ENCODE data around the gene LDLRAD1. TPM values are rescaled to one million over a fixed set of nuclear protein-coding genes. Genes with fewer than 3 reads are reported as not detected.
A peak's percentile ranks its signal among the peaks of the same experiment; 100 is the strongest.

Gene LDLRAD1
- total and polyA plus RNA-seq, 2 of the 13 experiments (the other 11 are each of a cell fraction or from before 2014, with no cell fraction given) = 2.5 to 14.0 TPM

DNA sequence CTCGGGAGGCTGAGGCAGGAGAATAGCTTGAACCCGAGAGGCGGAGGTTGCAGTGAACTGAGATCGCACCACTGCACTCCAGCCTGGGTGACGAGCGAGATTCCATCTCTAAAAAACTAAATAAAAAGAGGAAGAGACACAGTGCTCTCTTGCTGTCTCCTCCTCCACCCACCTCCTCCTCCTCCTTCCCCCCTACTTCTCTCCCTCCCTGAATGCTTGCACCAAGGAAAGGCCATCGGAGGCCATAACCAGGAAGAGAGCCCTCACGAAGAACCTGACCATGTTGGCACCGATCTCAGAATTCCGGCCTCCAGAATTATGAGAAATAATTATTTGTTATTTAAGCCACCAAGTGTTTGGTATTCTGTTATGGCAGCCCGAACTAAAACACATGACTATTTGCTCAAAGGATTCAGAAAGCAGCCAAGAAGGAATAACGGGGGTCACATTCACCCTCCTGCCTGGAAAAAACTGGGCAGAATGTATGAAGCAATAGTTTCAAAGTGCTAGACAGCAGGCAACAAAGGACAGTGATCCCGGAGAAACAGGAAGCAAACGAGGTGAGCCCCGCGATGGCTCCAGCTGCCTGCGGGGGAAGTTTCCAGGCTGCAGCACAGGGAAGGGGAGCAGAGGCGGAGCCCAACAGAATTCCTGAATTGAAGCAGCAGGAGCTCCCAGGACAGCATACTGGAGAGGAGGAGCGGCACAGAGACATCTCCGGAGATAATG lies 35.8 kb downstream of the LDLRAD1 start (continued):
- TF ChIP-seq, protein P1, sequence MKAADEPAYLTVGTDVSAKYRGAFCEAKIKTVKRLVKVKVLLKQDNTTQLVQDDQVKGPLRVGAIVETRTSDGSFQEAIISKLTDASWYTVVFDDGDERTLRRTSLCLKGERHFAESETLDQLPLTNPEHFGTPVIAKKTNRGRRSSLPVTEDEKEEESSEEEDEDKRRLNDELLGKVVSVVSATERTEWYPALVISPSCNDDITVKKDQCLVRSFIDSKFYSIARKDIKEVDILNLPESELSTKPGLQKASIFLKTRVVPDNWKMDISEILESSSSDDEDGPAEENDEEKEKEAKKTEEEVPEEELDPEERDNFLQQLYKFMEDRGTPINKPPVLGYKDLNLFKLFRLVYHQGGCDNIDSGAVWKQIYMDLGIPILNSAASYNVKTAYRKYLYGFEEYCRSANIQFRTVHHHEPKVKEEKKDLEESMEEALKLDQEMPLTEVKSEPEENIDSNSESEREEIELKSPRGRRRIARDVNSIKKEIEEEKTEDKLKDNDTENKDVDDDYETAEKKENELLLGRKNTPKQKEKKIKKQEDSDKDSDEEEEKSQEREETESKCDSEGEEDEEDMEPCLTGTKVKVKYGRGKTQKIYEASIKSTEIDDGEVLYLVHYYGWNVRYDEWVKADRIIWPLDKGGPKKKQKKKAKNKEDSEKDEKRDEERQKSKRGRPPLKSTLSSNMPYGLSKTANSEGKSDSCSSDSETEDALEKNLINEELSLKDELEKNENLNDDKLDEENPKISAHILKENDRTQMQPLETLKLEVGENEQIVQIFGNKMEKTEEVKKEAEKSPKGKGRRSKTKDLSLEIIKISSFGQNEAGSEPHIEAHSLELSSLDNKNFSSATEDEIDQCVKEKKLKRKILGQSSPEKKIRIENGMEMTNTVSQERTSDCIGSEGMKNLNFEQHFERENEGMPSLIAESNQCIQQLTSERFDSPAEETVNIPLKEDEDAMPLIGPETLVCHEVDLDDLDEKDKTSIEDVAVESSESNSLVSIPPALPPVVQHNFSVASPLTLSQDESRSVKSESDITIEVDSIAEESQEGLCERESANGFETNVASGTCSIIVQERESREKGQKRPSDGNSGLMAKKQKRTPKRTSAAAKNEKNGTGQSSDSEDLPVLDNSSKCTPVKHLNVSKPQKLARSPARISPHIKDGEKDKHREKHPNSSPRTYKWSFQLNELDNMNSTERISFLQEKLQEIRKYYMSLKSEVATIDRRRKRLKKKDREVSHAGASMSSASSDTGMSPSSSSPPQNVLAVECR (CRISPR knock-in tag; IDR thresholded peaks at IDR 0.05; ENCODE audit: borderline replicate concordance) = peak; percentile 43; the same call in 1 of the 2 replicates
- 0 out of 2 replicates have a peak, but pooled peaks have one; percentile 38 for TF ChIP-seq SOX5 (CRISPR knock-in tag; IDR thresholded peaks at IDR 0.05; ENCODE audit: borderline replicate concordance)
- TF ChIP-seq KDM5B (CRISPR knock-in tag; IDR thresholded peaks at IDR 0.05; ENCODE audit: borderline replicate concordance) = peak; percentile 38; the same call in 1 of the 2 replicates
- TF ChIP-seq, protein P2, sequence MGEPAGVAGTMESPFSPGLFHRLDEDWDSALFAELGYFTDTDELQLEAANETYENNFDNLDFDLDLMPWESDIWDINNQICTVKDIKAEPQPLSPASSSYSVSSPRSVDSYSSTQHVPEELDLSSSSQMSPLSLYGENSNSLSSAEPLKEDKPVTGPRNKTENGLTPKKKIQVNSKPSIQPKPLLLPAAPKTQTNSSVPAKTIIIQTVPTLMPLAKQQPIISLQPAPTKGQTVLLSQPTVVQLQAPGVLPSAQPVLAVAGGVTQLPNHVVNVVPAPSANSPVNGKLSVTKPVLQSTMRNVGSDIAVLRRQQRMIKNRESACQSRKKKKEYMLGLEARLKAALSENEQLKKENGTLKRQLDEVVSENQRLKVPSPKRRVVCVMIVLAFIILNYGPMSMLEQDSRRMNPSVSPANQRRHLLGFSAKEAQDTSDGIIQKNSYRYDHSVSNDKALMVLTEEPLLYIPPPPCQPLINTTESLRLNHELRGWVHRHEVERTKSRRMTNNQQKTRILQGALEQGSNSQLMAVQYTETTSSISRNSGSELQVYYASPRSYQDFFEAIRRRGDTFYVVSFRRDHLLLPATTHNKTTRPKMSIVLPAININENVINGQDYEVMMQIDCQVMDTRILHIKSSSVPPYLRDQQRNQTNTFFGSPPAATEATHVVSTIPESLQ (CRISPR knock-in tag; conservative IDR thresholded peaks at IDR 0.05) = no peak
- TF ChIP-seq, protein P3, sequence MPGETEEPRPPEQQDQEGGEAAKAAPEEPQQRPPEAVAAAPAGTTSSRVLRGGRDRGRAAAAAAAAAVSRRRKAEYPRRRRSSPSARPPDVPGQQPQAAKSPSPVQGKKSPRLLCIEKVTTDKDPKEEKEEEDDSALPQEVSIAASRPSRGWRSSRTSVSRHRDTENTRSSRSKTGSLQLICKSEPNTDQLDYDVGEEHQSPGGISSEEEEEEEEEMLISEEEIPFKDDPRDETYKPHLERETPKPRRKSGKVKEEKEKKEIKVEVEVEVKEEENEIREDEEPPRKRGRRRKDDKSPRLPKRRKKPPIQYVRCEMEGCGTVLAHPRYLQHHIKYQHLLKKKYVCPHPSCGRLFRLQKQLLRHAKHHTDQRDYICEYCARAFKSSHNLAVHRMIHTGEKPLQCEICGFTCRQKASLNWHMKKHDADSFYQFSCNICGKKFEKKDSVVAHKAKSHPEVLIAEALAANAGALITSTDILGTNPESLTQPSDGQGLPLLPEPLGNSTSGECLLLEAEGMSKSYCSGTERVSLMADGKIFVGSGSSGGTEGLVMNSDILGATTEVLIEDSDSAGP (CRISPR knock-in tag; IDR thresholded peaks at IDR 0.05; ENCODE audit: borderline replicate concordance) = peak; percentile 52; the same call in 1 of the 2 replicates
- TF ChIP-seq GATAD1 (CRISPR knock-in tag; IDR thresholded peaks at IDR 0.05) = 0 out of 2 replicates have a peak, but pooled peaks have one; percentile 26
- TF ChIP-seq, protein P4, sequence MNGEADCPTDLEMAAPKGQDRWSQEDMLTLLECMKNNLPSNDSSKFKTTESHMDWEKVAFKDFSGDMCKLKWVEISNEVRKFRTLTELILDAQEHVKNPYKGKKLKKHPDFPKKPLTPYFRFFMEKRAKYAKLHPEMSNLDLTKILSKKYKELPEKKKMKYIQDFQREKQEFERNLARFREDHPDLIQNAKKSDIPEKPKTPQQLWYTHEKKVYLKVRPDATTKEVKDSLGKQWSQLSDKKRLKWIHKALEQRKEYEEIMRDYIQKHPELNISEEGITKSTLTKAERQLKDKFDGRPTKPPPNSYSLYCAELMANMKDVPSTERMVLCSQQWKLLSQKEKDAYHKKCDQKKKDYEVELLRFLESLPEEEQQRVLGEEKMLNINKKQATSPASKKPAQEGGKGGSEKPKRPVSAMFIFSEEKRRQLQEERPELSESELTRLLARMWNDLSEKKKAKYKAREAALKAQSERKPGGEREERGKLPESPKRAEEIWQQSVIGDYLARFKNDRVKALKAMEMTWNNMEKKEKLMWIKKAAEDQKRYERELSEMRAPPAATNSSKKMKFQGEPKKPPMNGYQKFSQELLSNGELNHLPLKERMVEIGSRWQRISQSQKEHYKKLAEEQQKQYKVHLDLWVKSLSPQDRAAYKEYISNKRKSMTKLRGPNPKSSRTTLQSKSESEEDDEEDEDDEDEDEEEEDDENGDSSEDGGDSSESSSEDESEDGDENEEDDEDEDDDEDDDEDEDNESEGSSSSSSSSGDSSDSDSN (CRISPR knock-in tag; IDR thresholded peaks at IDR 0.05) = peak; percentile 67
- TF ChIP-seq, protein P5, sequence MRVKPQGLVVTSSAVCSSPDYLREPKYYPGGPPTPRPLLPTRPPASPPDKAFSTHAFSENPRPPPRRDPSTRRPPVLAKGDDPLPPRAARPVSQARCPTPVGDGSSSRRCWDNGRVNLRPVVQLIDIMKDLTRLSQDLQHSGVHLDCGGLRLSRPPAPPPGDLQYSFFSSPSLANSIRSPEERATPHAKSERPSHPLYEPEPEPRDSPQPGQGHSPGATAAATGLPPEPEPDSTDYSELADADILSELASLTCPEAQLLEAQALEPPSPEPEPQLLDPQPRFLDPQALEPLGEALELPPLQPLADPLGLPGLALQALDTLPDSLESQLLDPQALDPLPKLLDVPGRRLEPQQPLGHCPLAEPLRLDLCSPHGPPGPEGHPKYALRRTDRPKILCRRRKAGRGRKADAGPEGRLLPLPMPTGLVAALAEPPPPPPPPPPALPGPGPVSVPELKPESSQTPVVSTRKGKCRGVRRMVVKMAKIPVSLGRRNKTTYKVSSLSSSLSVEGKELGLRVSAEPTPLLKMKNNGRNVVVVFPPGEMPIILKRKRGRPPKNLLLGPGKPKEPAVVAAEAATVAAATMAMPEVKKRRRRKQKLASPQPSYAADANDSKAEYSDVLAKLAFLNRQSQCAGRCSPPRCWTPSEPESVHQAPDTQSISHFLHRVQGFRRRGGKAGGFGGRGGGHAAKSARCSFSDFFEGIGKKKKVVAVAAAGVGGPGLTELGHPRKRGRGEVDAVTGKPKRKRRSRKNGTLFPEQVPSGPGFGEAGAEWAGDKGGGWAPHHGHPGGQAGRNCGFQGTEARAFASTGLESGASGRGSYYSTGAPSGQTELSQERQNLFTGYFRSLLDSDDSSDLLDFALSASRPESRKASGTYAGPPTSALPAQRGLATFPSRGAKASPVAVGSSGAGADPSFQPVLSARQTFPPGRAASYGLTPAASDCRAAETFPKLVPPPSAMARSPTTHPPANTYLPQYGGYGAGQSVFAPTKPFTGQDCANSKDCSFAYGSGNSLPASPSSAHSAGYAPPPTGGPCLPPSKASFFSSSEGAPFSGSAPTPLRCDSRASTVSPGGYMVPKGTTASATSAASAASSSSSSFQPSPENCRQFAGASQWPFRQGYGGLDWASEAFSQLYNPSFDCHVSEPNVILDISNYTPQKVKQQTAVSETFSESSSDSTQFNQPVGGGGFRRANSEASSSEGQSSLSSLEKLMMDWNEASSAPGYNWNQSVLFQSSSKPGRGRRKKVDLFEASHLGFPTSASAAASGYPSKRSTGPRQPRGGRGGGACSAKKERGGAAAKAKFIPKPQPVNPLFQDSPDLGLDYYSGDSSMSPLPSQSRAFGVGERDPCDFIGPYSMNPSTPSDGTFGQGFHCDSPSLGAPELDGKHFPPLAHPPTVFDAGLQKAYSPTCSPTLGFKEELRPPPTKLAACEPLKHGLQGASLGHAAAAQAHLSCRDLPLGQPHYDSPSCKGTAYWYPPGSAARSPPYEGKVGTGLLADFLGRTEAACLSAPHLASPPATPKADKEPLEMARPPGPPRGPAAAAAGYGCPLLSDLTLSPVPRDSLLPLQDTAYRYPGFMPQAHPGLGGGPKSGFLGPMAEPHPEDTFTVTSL (CRISPR knock-in tag; IDR thresholded peaks at IDR 0.05; ENCODE audit: borderline replicate concordance) = peak; percentile 35; the same call in 1 of the 2 replicates

Measured in HepG2 (cell line).